IPS-11a (cell line): ENCODE results near the gene TTC32.
"Not testable (repeated sequence)": the region's sequence is repeated elsewhere in the genome, so short reads cannot be mapped to it uniquely, and the experiment has no call there.

ENCODE experiments used
- H3K4me3 ChIP-seq: one replicate; pipeline ENCODE4 v1.5.1; 2013; ENCODE audit warnings: low read depth, low read length, control low read depth

The TTC32 gene

GRCh38 chr2:19901442-19902215 is at the start of gene TTC32:
TSS of gene TTC32 (minus strand) at chr2:19901983. CDS start at chr2:19901854, 129 bp downstream.
- H3K4me3 ChIP-seq = peak within 1 kb of the TSS; percentile 99

- no peak overlapping the region for H3K4me3 ChIP-seq
These were observed 47.3 kb upstream of the TTC32 start for GRCh38 chr2:19949071-19949470.

GRCh38 chr2:19947184-19947940 is 45.6 kb upstream of the TTC32 start:
- H3K4me3 ChIP-seq = no peak overlapping the region

GRCh38 chr2:19944205-19944845 is 42.5 kb upstream of the TTC32 start:
- no peak overlapping the region for H3K4me3 ChIP-seq

- H3K4me3 ChIP-seq = no peak overlapping the region
These were observed 41.4 kb upstream of the TTC32 start for GRCh38 chr2:19943189-19943588.

GRCh38 chr2:19942199-19942598 is 40.4 kb upstream of the TTC32 start:
- H3K4me3 ChIP-seq = no peak overlapping the region

- H3K4me3 ChIP-seq = no peak overlapping the region
These were observed 35.2 kb upstream of the TTC32 start for GRCh38 chr2:19937004-19937403.

GRCh38 chr2:19936203-19936602 is 34.4 kb upstream of the TTC32 start:
- no peak overlapping the region for H3K4me3 ChIP-seq

GRCh38 chr2:19933351-19933981 is 31.7 kb upstream of the TTC32 start:
- no peak overlapping the region for H3K4me3 ChIP-seq

- H3K4me3 ChIP-seq = no peak overlapping the region
These were observed 31.1 kb upstream of the TTC32 start for GRCh38 chr2:19932928-19933327.

GRCh38 chr2:19929226-19929625 is 27.4 kb upstream of the TTC32 start:
- no peak overlapping the region for H3K4me3 ChIP-seq

- not testable (repeated sequence) for H3K4me3 ChIP-seq
These were observed 26.0 kb upstream of the TTC32 start for GRCh38 chr2:19927816-19928215.

GRCh38 chr2:19924526-19924925 is 22.7 kb upstream of the TTC32 start:
- not testable (repeated sequence) for H3K4me3 ChIP-seq

- H3K4me3 ChIP-seq = not testable (repeated sequence)
These were observed 20.4 kb upstream of the TTC32 start for GRCh38 chr2:19922188-19922587.

GRCh38 chr2:19916385-19916950 is 14.7 kb upstream of the TTC32 start:
- H3K4me3 ChIP-seq = no peak overlapping the region

- no peak overlapping the region for H3K4me3 ChIP-seq
These were observed 12.6 kb upstream of the TTC32 start for GRCh38 chr2:19914266-19914975.

- no peak overlapping the region for H3K4me3 ChIP-seq
These were observed 10.2 kb upstream of the TTC32 start for GRCh38 chr2:19911808-19912509.

- H3K4me3 ChIP-seq = peak overlapping the region; percentile 99
These were observed 495 bp upstream of the TTC32 start for GRCh38 chr2:19902216-19902740.

GRCh38 chr2:19900931-19901441 is 797 bp downstream of the TTC32 start:
- H3K4me3 ChIP-seq = peak overlapping the region; percentile 99
